Glutamatergic neuron (in vitro differentiated cells): ENCODE data around the gene ETV6. TPM values are rescaled to one million over a fixed set of nuclear protein-coding genes. Genes with fewer than 3 reads are reported as not detected.

ENCODE experiments used
- DNase-seq: peaks from one replicate; pipeline ENCODE4 v3.0.0; 2022
- H3K27ac Mint-ChIP-seq: one replicate; pipeline ENCODE4 v1.8.0; 2020; ENCODE audit warnings: mild to moderate bottlenecking, mixed read lengths, inconsistent platforms; ENCODE audit not compliant: unreplicated experiment
- H3K27me3 Mint-ChIP-seq: one replicate; pipeline ENCODE4 v1.8.0; 2020; ENCODE audit warnings: mild to moderate bottlenecking, moderate library complexity, mixed read lengths, inconsistent platforms; ENCODE audit not compliant: unreplicated experiment
- H3K36me3 Mint-ChIP-seq: one replicate; pipeline ENCODE4 v1.8.0; 2020; ENCODE audit warnings: mild to moderate bottlenecking, mixed read lengths, inconsistent platforms; ENCODE audit not compliant: unreplicated experiment
- H3K4me1 Mint-ChIP-seq: one replicate; pipeline ENCODE4 v1.8.0; 2020; ENCODE audit warnings: mild to moderate bottlenecking, low read depth, mixed read lengths, inconsistent platforms; ENCODE audit not compliant: unreplicated experiment
- H3K4me3 Mint-ChIP-seq: one replicate; pipeline ENCODE4 v1.8.0; 2020; ENCODE audit warnings: mild to moderate bottlenecking, mixed read lengths, inconsistent platforms; ENCODE audit not compliant: unreplicated experiment
- H3K9me3 Mint-ChIP-seq: one replicate; pipeline ENCODE4 v1.8.0; 2020; ENCODE audit warnings: mild to moderate bottlenecking, moderate library complexity, mixed read lengths, inconsistent platforms; ENCODE audit not compliant: unreplicated experiment
- total RNA-seq: library from RNA; stranded (reverse); fragmentation: NEBNext Ultra II Directional; extraction: Animal tissue kit (Norgen Biotek cat#: 25700); gene quantifications from one replicate; pipeline ENCODE4 v1.2.1, GENCODE V29; 2021; ENCODE audit not compliant: unreplicated experiment
- TF ChIP-seq, protein P1 (sequence below): fragments of 200-600 bp; sonication (generic); IDR thresholded peaks from one replicate; pipeline ENCODE4 v1.5.0; 2021; ENCODE audit not compliant: partially characterized antibody, unreplicated experiment

ETV6 gene
- total RNA-seq, 1 donor from 2014 or later = 10.1 TPM

DNA sequence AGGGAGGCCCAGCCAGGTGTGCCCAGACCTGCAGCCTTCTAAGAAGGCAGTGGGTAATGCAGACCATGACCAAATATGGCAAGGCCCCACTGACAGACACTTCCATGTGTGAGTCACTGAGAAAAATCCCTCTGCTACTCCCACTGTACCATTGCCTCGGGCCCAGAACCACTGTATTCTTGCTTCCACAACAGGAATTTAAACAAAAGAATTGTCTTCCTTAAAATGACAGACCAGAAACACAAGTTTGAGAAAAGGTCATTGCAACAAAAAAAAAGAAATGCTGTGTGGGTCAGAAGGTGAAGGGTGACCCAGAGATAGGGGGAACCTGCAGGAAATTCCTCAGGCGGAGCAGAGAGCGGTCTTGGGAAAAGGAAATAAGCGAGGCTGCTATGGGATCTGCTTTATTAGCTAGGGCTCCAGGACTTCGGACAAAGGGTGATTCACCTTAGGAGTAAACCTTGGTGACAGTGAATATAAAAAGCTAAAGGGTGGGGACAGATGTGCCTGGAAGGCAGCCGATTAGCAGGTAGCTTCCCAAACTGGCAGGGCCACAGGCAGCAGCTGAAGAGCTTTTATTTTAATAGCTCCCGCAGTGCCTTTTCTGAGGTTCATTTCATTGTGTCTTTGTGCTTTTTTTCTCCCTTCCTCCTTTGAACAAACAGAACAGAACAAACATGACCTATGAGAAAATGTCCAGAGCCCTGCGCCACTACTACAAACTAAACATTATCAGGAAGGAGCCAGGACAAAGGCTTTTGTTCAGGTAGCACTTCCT, 236.0 kb downstream of the ETV6 start:
- H3K36me3 Mint-ChIP-seq = peaks cover under 1% of the 10 kb centered on the region
- no peak for DNase-seq

DNA sequence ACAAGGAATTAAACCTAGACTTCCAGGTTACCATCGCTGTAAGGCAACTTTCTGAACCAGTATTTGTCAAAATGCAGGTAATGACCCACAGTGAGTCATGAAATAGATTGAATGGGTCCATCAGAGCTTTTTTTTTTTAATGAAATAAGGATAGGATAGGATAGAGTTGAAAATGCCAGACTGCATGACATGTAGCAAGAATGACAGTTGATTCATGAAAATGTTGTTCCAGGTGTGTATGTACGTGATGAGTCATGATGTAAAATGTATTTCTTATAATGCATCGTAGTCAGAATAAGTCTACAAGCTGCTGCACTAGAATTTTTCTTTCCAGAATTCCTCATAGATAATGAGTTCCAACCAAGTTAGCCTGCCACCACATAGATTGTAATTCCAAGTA, 236.9 kb downstream of the ETV6 start:
- no peak for DNase-seq
- Mint-ChIP-seq H3K4me3 (no peak overlapping the region), H3K27me3 (no peaks in the 10 kb centered on the region), H3K9me3 (no peaks in the 10 kb centered on the region), H3K4me1 (no peaks in the 10 kb centered on the region), H3K36me3 (peaks cover 5% of the 10 kb centered on the region), H3K27ac (no peak overlapping the region)
- TF ChIP-seq, protein P1, sequence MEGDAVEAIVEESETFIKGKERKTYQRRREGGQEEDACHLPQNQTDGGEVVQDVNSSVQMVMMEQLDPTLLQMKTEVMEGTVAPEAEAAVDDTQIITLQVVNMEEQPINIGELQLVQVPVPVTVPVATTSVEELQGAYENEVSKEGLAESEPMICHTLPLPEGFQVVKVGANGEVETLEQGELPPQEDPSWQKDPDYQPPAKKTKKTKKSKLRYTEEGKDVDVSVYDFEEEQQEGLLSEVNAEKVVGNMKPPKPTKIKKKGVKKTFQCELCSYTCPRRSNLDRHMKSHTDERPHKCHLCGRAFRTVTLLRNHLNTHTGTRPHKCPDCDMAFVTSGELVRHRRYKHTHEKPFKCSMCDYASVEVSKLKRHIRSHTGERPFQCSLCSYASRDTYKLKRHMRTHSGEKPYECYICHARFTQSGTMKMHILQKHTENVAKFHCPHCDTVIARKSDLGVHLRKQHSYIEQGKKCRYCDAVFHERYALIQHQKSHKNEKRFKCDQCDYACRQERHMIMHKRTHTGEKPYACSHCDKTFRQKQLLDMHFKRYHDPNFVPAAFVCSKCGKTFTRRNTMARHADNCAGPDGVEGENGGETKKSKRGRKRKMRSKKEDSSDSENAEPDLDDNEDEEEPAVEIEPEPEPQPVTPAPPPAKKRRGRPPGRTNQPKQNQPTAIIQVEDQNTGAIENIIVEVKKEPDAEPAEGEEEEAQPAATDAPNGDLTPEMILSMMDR = no peak

More for the DNA sequence above, 236.0 kb downstream of the ETV6 start:
- Mint-ChIP-seq H3K9me3 (no peaks in the 10 kb centered on the region), H3K27me3 (no peaks in the 10 kb centered on the region), H3K27ac (no peak overlapping the region), H3K4me3 (no peak overlapping the region), H3K4me1 (no peaks in the 10 kb centered on the region)
- TF ChIP-seq, protein P1 = no peak

GRCh38 chr12:11888029-11888428, 238.6 kb downstream of the ETV6 start:
- no peak for DNase-seq
- H3K36me3 Mint-ChIP-seq = peaks cover 5% of the 10 kb centered on the region
- H3K4me1 Mint-ChIP-seq = no peaks in the 10 kb centered on the region
- H3K27ac Mint-ChIP-seq = no peak overlapping the region
- H3K27me3 Mint-ChIP-seq = no peaks in the 10 kb centered on the region
- H3K9me3 Mint-ChIP-seq = no peaks in the 10 kb centered on the region
- TF ChIP-seq, protein P1 = no peak
- no peak overlapping the region for H3K4me3 Mint-ChIP-seq

DNA sequence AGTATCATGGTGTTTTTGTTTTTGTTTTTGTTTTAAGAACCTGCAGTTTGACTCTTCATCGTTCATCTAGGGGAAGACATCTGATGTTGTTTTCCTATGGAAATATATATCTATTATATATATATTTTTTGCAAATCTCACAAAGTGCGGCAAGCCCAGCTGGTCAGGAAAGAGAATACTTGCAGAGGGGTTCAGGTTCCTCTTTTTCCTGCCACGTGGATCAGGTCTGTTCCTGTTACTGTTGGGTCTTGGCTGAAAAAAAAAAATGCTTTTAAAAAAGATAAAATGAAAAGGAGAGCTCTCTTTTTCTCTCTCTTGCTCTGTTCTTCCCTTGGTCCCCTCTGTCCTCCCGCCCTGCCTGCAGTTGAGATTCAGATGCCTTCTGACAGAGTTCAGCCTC, 241.9 kb downstream of the ETV6 start:
- Mint-ChIP-seq H3K36me3 (peaks cover 5% of the 10 kb centered on the region), H3K27ac (no peak overlapping the region), H3K9me3 (no peaks in the 10 kb centered on the region), H3K4me3 (no peak overlapping the region), H3K4me1 (no peaks in the 10 kb centered on the region), H3K27me3 (no peaks in the 10 kb centered on the region)
- no peak for DNase-seq
- TF ChIP-seq, protein P1 = no peak

GRCh38 chr12:11891754-11892386, 242.4 kb downstream of the ETV6 start:
- no peak overlapping the region for H3K27ac Mint-ChIP-seq
- no peak for DNase-seq
- H3K27me3 Mint-ChIP-seq = no peaks in the 10 kb centered on the region
- peaks cover 5% of the 10 kb centered on the region for H3K36me3 Mint-ChIP-seq
- TF ChIP-seq, protein P1 = peak; percentile 22
- H3K9me3 Mint-ChIP-seq = no peaks in the 10 kb centered on the region
- H3K4me1 Mint-ChIP-seq = no peaks in the 10 kb centered on the region
- no peak overlapping the region for H3K4me3 Mint-ChIP-seq
